ENCODE data around the gene CAB39L.

The CAB39L gene

DNA sequence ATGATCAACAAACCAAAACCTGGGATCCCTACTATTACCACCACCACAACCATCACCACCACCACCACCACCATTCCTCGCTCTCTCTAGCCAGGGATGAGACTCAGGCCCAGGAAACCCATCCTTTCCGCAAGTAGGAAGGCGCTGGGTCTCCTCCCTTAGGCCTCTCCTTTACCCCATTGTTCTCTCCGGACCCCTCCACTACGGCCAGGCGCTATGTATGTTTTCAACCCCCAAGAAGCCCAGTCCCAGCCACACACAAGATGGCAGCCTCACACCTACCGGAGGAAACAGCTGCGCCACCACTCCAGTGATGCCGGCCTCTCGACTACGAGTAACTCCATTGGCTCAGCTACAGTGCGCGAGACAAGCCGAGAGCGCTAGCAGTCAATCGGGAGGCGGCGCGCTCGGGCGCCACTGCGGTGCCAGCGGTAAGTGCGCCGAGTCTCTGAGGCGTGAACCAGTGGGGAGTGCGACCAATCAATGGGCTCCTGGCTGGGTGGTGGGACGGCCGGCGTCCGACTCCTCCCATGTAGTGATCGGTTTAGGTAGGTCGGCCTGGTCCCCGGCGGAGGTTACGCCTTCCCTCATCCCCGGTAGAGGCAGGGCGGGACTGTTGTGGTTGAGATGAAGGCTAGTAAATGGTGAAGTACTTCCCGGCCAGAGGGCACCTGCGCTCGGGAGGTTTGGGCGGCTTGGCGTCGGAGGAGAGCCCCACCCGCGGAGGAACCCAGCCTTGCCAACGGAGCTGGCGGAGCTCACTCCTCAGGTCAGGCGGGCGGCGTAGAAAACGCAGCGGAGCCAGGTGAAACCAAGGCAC is at the start of gene CAB39L, which contains the start of gene SETDB2:
CAB39L (minus strand) TSS at position 361 of the 820 bp plus-strand sequence. CDS start 61,154 bp downstream, outside the sequence.
SETDB2 (plus strand) TSS at position 571 of the 820 bp plus-strand sequence. CDS start 7,620 bp downstream, outside the sequence.
- peak; percentile 100 for DNase-seq (ENCODE audit: low read depth)

DNA sequence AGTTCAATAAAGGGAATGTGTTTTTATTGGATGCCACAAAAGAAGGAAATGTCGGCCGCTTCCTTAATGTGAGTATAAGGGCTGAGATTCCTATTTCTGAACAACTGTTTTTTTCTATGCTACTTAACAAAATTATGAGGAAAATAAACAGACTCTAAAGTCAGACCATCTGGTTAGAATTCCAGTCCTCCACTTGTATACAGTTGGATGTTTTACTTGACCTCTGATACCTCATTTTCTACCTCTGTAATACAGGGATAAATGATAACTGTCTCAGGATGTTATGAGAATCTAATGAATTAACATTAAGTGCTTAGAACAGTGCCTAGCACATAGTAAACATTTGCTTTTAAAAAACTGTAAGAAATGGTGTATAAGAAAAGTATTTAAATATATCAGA is 44.7 kb upstream of the CAB39L start:
- no peak for DNase-seq (ENCODE audit: low read depth)

DNA sequence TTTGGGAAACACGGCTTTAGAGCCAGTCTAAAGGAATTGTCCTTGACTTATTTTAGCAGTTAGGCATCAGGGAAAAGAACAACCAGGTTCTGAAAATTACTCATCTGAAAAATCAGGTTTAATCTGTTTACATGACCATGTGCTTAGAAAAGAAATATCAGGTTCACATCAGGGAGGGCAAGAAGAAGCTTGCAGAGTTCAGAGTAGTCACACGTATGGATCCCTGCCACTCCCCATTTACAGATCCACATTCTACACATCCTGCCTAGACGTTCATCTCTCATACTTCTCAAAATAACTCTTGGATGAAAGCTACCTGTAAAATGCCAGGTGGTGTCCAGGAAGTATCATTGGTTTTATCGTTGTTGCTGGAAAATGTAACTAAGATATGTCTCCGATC is 37.9 kb upstream of the CAB39L start:
- no peak for DNase-seq (ENCODE audit: low read depth)

DNA sequence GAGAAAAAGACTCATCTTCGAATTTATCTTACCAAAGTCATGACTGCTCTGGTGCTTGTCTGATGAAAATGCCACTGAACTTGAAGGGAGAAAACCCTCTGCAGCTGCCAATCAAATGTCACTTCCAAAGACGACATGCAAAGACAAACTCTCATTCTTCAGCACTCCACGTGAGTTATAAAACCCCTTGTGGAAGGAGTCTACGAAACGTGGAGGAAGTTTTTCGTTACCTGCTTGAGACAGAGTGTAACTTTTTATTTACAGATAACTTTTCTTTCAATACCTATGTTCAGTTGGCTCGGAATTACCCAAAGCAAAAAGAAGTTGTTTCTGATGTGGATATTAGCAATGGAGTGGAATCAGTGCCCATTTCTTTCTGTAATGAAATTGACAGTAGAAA is 32.7 kb upstream of the CAB39L start:
- no peak for DNase-seq (ENCODE audit: low read depth)

DNA sequence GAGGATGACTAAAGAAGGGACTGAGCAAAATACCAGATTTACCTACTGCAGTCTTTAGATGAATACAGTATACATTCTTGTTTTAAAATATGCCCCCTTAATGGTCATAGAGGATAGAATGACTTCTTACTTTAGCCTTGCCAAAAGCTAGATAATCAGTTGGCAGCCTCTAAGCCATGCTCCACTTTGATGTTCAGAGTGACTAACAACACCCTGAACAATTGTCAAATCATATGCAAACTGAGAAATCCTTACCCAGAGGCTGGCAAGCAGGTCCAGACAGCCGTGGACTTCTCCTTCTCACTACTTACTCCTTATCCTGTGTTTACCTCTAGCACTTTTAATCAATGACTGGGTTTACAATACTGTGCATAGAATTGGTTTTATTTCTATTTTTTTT is 28.3 kb upstream of the CAB39L start:
- DNase-seq (ENCODE audit: low read depth), result no peak

DNA sequence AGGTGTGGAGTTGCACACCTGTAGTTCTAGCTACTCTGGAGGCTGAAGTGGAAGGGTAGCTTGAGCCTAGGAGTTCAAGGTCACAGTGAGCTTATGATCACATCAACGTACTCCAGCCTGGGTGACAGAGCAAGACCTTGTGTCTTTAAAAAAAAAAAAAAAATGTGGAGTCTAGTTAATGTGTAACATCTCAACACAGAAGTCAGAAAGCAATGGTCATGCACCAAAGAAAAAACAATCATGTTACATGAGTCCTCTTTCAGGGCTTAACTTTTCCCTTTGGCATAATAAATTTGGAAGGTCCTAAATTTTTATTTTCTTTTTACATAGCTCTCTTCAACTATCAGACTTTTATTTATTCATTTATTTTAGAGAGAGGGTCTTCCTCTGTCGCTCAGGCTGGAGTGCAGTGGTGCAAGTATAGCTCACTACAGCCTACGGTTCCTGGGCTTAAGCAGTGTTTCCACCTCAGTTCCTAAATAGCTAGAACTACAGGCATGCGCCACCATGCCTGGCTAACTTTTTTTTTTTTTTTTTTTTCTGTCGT is 22.5 kb upstream of the CAB39L start:
- no peak for DNase-seq (ENCODE audit: low read depth)

DNA sequence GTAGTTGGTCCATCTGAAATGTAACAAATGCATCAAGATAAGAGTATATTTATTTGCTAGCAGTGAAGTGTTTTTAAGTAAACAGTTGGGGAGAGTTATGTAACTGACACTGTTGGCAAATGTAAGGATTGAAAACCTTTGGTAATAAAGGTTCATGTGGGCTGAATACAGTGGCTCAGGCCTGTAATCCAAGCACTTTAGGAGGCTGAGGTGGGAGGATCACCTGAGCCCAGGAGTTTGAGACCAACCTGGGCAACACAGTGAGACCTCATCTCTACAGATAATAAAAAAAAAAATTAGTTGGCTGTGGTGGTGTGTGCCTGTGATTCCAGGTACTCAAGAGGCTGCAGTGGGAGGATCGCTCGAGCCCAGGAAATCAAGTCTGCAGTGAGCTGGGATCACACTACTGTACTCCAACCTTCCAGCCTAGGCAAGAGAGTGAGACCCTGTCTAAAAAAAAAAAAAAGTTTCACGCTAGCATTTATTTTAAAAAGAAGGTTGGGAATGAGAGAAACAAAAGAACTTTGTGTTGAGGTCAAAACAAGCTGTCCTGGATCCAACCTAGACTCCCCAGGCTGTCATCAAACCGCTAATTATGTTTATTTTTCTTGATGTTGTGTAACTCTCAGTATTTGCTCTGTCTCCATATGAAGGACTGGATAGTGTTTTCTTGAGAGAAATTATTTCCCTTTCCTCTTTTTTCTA is 20.9 kb upstream of the CAB39L start:
- DNase-seq (ENCODE audit: low read depth), result no peak

DNA sequence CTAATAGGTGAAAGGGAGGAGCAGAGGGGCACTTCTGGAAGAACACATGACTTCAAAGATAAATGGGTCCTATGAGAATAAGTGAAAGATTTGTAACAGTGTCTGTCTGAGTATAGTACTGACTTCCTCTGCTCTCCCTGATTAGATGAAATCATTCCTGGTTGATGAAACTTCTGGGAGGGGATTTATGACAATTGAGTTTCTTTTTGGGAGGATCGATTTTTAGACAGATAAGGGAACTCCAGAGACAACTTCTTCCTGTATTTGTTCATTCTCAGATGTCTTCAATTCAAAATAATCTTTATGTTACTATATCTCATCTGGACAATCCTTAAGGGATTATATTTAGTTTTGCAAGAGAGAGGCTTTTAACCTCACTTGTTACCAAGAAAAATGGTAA is 20.2 kb upstream of the CAB39L start:
- DNase-seq (ENCODE audit: low read depth), result no peak

DNA sequence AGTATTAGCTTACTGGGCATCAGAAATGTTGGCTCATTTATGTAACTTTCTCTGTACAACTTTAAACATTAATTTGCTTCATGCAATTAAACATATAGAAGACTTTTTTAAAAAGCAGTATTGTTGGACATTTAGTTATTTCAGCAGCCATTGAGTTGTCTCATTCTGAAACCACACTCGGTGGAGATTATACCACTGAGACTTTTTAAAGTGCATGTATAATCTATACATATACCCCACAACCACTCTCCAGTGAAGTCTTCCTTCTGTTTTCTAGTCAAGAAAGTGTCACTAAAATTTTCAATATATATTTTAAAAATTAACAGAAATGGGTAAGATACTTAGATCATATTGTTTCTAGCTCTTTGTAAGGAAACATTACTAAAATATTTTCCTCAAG is 15.7 kb upstream of the CAB39L start:
- no peak for DNase-seq (ENCODE audit: low read depth)

DNA sequence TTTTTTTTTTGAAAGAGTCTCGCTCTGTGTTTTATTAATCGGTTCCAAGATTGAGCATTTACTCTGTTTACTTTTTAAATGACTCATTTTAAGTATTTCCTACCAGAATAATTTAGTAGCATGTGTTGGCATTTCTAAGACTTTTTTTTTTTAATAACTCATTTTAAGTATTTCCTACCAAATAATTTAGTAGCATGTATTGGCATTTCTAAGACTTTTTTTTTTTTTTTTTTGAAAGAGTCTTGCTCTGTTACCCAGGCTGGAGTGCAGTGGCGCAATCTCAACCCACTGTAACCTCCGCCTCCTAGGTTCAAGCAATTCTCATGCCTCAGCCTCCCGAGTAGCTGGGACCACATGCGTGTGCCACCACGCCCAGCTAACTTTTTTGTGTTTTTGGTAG is 13.4 kb upstream of the CAB39L start:
- DNase-seq (ENCODE audit: low read depth), result no peak

DNA sequence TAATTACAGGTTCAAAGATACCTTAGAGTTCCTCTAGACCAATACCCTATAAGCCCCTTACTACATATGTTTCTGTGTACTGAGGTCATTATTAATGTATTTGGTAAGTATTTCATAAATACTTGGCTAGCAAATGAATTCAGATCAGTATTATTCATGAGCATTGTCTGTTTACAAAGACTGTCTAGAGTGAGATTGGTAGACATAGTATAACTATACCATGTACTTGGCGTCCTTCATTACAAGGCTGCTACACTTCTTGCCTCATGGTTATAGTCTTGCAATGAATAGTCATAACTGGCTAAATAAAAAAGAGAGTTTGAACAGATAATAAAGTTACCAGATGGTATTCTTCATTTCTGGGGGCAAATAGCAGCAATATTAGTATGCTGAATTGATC is 12.3 kb upstream of the CAB39L start:
- DNase-seq (ENCODE audit: low read depth), result no peak

DNA sequence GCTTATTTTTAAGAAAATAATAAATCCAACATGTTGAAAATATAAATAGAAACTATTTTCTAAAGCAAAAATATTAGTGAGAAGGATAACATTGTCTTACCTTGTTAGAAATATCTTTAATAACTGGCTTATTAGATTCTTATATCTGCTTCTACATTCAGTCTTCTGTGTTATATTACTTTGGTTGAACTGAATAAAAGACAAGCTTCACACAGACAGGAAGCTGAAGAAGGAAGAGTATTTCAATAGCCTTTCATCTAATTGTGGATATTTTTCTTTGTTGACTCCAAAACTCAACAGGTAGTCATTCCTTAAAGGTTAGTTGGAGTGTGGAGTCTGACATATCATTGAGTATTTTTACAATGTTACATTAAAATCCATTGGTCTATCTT is 11.1 kb upstream of the CAB39L start:
- no peak for DNase-seq (ENCODE audit: low read depth)

DNA sequence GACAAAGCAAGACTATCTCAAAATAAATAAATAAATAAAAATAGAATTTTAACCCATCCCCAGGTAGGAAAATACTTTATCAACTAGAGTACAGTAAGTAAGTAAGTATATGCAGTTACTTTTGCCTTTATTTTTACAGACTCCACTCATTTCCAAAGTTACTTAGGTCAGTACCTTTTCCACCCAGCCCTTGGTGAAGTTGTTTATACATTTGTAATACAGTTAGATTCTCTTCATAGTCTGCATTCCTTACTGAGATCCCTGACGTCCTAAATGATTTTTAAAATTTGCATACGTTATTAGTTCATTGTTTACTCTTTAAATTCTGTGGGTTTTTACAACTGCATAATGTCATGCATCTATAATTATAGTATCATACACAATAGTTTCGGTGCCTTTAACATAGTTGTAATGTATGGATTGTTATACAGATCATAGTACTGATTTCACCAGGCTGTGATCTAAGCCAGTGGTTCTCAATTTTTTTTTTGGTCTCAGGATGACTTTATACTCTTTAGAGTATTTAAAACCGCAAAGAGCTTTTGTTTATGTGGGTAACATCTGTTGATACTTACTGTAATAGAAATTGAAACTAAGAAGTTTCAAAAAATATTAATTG is 10.6 kb upstream of the CAB39L start:
- no peak for DNase-seq (ENCODE audit: low read depth)

DNA sequence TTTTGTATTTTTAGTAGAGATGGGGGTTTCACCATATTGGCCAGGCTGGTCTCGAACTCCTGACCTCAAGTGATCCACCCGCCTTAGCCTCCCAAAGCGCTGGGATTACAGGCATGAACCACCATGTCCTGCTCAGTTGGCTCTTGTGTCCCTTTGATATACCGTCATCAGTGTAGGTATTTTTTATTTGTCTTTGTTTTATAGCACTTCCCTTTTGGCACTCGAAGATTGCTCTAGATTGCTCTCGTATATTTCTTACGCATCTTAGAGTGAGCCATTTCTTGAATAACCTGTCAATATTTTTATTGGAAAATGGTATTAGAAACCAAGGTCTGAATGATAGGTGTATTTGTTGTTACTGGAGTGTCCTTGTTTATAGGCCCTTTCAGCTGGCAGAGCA is 9.6 kb upstream of the CAB39L start:
- no peak for DNase-seq (ENCODE audit: low read depth)

DNA sequence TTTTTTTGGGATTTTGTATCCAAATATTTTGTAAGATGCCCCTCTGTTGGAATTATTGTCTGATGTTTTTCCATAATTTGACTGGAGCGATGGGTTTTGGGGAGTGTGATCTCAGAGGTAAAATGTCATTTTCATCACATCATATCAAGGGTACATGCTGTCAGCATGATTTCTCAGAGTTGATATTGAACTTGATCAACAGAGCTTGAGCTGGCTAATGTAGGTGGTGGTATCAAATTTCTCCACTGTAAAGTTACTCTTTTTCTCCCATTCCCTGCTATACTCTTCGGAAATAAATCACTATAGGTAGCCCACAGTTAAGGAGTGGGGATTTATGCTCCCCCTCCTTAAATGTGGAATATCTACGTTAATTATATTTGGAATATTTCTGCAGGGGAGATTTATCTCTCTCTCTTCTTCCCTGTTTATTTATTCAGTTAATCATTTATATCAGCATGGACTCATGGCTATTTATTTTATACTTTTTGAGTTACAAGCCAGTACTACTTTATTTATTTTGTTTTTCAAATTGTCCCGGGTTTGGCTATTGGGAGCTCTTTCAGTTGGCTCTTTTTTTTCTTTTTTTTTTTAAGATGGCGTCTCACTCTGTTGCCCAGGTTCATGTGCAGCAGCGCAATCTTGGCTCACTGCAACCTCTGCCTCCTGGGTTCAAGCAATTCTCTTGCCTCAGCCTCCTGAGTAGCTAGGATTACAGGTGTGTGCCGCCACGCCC is 9.0 kb upstream of the CAB39L start:
- no peak for DNase-seq (ENCODE audit: low read depth)

DNA sequence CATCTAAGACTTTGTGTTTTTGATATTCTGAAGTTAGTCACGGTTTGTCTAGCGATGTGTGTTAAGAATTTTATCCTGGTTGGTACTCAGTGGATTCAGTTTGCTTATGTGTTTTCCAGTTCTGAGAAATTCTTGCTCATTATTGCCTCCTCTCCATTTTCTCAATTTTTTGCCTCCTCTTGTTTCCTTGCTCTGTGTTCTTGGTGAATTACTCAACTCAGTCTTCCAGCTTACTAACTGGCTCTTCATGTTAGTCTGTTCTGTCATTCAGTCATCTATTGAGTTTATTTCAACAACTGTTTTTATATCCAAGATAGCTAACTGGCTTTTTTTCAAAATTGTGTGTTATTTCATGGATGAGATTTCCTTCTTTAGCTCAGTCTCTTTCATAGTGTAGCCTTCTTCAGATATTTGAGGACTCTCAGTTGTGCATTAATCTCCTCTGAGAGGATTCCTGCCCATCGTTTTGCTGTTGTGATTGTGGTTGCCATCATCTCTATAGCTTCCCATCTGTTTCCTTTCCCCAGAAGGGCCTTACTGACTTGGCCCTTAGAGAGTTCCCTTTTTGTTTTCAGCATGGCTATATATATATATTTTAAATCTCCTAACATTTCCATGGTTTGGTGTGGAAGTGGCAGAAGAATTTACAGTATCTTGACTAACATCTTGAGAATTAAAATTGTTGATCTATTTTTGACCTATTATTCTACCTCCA is 6.4 kb upstream of the CAB39L start:
- DNase-seq (ENCODE audit: low read depth), result peak; percentile 49

DNA sequence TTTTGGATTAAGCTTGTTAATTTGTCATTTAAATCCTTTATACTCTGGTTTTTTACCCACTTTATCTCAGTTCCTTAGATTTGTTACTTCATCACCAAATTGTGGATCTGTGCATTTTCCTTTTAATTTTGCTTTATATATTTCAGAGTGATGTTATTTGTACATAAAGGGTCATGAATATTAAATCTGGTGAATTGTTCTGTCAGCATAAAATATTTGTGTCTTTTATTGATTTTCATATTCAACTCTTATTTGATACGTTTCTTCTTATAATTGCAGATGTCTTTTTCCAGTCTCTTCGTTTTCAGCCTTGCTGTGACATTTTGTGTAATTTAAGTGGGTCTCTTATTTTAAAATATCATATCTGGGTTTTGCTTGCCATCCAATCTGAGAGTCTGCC is 4.9 kb upstream of the CAB39L start:
- DNase-seq (ENCODE audit: low read depth), result no peak

DNA sequence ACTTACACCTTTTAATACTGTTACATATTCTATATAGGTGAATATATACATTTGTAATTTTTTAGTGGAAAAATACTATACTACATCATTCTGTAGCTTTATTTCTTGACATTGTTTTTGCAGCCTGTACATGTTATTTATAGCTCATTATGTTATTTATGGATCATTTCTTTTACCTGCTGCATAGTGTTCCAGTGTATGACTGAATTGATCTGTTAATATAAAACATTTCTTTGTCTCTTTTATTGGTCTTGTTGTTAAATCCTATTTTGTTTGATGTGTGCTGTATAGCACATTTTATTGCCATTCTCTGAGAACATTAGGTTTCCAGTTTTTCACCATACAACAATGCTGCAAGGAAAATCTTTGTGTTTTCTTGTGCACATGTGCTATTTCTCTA is 2.6 kb upstream of the CAB39L start:
- no peak for DNase-seq (ENCODE audit: low read depth)

DNA sequence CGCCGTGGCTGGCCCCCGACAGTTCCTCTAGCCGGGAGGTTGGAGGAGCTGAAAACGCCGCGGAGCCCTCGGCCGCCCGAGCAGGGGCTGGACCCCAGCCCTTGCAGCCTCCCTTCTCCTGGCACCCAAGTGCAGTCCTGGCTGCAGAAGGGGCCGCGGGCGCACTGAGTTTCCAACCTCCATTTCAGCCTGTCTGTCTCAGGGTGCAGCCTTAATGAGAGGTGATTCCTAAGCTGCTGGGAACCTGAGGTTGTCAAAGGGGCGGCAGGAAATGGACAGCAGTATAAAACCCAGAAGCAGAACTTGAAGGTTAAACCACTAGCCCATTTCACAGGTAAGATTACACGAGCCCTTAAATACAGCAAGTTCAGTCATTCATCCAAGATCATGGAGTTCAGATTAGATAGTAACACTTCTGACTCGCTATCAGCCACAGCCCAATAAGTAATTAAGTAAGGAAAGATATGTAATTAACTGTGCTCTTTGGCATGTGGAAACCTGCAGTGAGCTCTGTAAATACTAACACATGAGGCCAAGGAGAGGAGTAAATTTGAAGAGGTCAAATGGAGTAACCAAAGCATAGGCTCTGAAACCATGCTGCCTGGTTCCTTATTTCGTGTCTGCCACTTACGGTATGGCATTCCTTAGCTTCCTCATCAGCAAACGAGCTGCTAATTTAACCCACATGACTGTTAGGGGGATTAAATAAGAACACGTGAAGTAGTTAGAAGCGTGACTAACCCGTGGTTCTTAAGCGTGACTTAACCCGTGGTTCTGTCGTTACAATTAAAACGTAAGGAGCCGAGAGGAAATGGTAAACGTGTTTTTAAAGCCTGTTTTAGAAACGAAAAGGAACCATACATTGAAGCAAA is 896 bp upstream of the CAB39L start:
- DNase-seq (ENCODE audit: low read depth), result peak; percentile 76

DNA sequence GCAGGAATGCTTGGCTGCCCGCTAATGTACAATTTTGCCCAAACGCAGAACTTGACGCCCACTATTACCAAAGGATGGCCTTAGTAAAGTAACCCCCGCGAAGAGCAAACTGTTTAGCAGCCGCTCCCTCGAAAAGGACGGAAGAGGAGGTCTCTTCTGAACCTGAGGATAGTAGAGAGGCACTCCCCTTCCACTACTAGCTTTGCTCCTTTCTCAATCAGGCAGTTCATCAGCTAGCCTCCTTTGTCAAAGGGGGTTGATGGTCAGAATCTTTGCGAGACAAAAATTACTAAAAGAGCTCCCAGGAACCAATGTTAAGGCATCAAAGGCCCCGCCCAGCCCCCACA is 534 bp downstream of the CAB39L start:
- peak; percentile 45 for DNase-seq (ENCODE audit: low read depth)

DNA sequence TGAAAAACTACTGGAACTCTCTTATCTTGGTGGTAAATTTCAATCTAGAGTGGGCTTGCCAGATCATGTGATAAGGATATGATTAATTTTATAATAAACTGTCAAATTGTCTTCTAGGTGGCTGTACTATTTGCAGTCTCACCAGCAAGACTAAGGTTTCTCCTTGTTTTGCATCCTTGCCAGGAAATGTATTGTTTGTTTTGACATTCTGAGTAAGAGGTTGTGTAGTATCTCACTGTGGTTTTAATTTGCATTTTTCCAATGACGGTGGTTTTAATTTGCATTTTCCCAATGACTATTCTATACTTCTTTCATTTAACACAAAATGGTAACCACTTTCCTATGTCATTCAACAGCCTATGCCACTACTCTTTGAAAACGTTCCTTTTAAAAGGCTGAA is 2.0 kb downstream of the CAB39L start:
- DNase-seq (ENCODE audit: low read depth), result no peak
